ENCODE data around the gene CSNK2A1. TPM values are rescaled to one million over a fixed set of nuclear protein-coding genes. Genes with fewer than 3 reads are reported as not detected.
A peak's percentile ranks its signal among the peaks of the same experiment; 100 is the strongest.

The CSNK2A1 gene
- total RNA-seq, 1 experiment from 2014 or later: 229 TPM

GRCh38 chr20:528923-529604 is 14.5 kb downstream of the CSNK2A1 start:
- Histone ChIP-seq H4K5ac (ENCODE audit: insufficient read length, low read depth, low read length) (no peak overlapping the region), H4K20me1 (ENCODE audit: control insufficient read depth, insufficient read depth, insufficient read length) (no peaks in the 10 kb centered on the region), H3K9me3 (ENCODE audit: control insufficient read depth, low read depth, low read length) (no peaks in the 10 kb centered on the region), H3K4me2 (ENCODE audit: insufficient read depth, insufficient read length, low read length) (no peak overlapping the region), H2BK15ac (ENCODE audit: low read depth, low read length) (no peak overlapping the region), H3T11ph (ENCODE audit: low read length) (no peak overlapping the region), H2AFZ (ENCODE audit: low read length) (no peak overlapping the region), H3K27me3 (ENCODE audit: insufficient read depth, low read length) (no peaks in the 10 kb centered on the region), H3K79me1 (ENCODE audit: insufficient read depth, low read depth, low read length, poor library complexity, severe bottlenecking) (peaks cover 11% of the 10 kb centered on the region), H4K91ac (ENCODE audit: insufficient read length, low read depth, low read length) (no peak overlapping the region), H3K9ac (ENCODE audit: extremely low read depth, insufficient read length, low read length) (no peak overlapping the region), H2BK12ac (ENCODE audit: insufficient read length, low read depth, low read length) (no peak overlapping the region), H3K27ac (ENCODE audit: insufficient read length, low read depth, low read length) (no peak overlapping the region), H2BK5ac (ENCODE audit: insufficient read length, low read length) (no peak overlapping the region), H2BK120ac (ENCODE audit: low read depth, low read length, poor library complexity, severe bottlenecking) (no peak overlapping the region), H3K4me1 (ENCODE audit: insufficient read depth, low read length) (peaks cover 6% of the 10 kb centered on the region; the same call in 1 of the 2 replicates), H3K14ac (ENCODE audit: insufficient read depth, low read length) (no peak overlapping the region), H3K79me2 (ENCODE audit: insufficient read depth, low read length) (peaks cover 68% of the 10 kb centered on the region), H3K23ac (ENCODE audit: insufficient read length, low read depth, low read length) (no peak overlapping the region), H3K18ac (ENCODE audit: insufficient read length, low read depth, low read length) (no peak overlapping the region), H3K23me2 (ENCODE audit: insufficient read length, low read depth, low read length, poor library complexity, severe bottlenecking) (no peaks in the 10 kb centered on the region), H2AK5ac (ENCODE audit: insufficient read length, low read length) (no peak overlapping the region), H3K4ac (ENCODE audit: low read depth, low read length) (no peak overlapping the region), H2BK20ac (ENCODE audit: low read depth, low read length, poor library complexity, severe bottlenecking) (no peak overlapping the region), H3K56ac (ENCODE audit: insufficient read length, low read depth, low read length) (no peak overlapping the region), H4K8ac (replicated peaks; ENCODE audit: insufficient read length, low read depth, low read length) (no peak overlapping the region)
- Mint-ChIP-seq H3K36me3 (ENCODE audit: insufficient read depth in 1 of 3, low read depth in 3 of 3) (peaks cover 24 to 49% (median 27%) of the 10 kb centered on the region in 3 experiments; a peak in 6 of 7 replicates), H3K9me3 (no peaks in the 10 kb centered on the region; a peak in 1 of 5 replicates), H3K27ac (peak overlapping the region in 1 of 3 experiments; percentile 47; a peak in 2 of 7 replicates), H3K4me1 (peaks cover 22 to 23% of the 10 kb centered on the region in 2 experiments), H3K27me3 (ENCODE audit: low read depth) (no peaks in the 10 kb centered on the region), H3K4me3 (no peak overlapping the region)
- DNase-seq: no peak
- no peak for TF ChIP-seq CTCF (conservative IDR thresholded peaks at IDR 0.05)
- WGBS (ENCODE audit: extremely low coverage, insufficient read length, low lambda C conversion rate): no CpG with 5 or more reads among the region's 7 CpGs
